GM12801 (cell line): Measurements from ENCODE around the gene PGS1.

Source experiments
- CTCF ChIP-seq: IDR thresholded peaks from one replicate; pipeline ENCODE4 v1.5.1; 2011; ENCODE audit warnings: control low read depth; ENCODE audit not compliant: insufficient read length; ENCODE audit errors: extremely low read depth

The PGS1 gene

GRCh38 chr17:78468366-78468765 is 89.9 kb downstream of the PGS1 start:
- no peak for TF ChIP-seq CTCF

- no peak for TF ChIP-seq CTCF
Observed at GRCh38 chr17:78469443-78469842, 91.0 kb downstream of the PGS1 start.

- no peak for TF ChIP-seq CTCF
Observed at GRCh38 chr17:78471635-78472034, 93.2 kb downstream of the PGS1 start.

GRCh38 chr17:78472035-78472905 is 93.8 kb downstream of the PGS1 start:
- no peak for TF ChIP-seq CTCF

GRCh38 chr17:78473951-78474613 is 95.6 kb downstream of the PGS1 start:
- no peak for TF ChIP-seq CTCF
